TTC549 (cell line): ENCODE data around the gene KHSRP.

ENCODE experiments used
- FAIRE-seq: peaks from 2 replicates; lab custom pipeline; 2012; peaks lifted over from hg19 to GRCh38; lab: Jason Lieb, UNC

Gene KHSRP

GRCh38 chr19:6392221-6393073, 32.2 kb downstream of the KHSRP start:
- no peak for FAIRE-seq

GRCh38 chr19:6387372-6387771, 37.2 kb downstream of the KHSRP start:
- FAIRE-seq = no peak

- FAIRE-seq = no peak
Measured at GRCh38 chr19:6384381-6384780, 40.2 kb downstream of the KHSRP start.

- no peak for FAIRE-seq
Measured at GRCh38 chr19:6383188-6383587, 41.4 kb downstream of the KHSRP start.

GRCh38 chr19:6381030-6381750, 43.4 kb downstream of the KHSRP start:
- FAIRE-seq = no peak

GRCh38 chr19:6379744-6380143, 44.9 kb downstream of the KHSRP start:
- FAIRE-seq = no peak

- no peak for FAIRE-seq
Measured at GRCh38 chr19:6378486-6378885, 46.1 kb downstream of the KHSRP start.

- no peak for FAIRE-seq
Measured at GRCh38 chr19:6378041-6378440, 46.6 kb downstream of the KHSRP start.

- FAIRE-seq = no peak
Measured at GRCh38 chr19:6376512-6377190, 48.0 kb downstream of the KHSRP start.

GRCh38 chr19:6375411-6376010, 49.1 kb downstream of the KHSRP start, which contains the start of gene PSPN:
Gene PSPN, minus strand, starts transcription at chr19:6375933. Its CDS starts 84 bp downstream, at chr19:6375849.
- no peak for FAIRE-seq

GRCh38 chr19:6374711-6375410, 49.8 kb downstream of the KHSRP start:
- no peak for FAIRE-seq

- no peak for FAIRE-seq
Measured at GRCh38 chr19:6374161-6374709, 50.4 kb downstream of the KHSRP start.

- FAIRE-seq = no peak
Measured at GRCh38 chr19:6373813-6374108, 50.9 kb downstream of the KHSRP start.

GRCh38 chr19:6373096-6373812, 51.4 kb downstream of the KHSRP start:
- peak; percentile 66 for FAIRE-seq

- peak; percentile 97 for FAIRE-seq
Measured at GRCh38 chr19:6372594-6373095, 52.0 kb downstream of the KHSRP start, which contains the start of gene ALKBH7. Gene ALKBH7, plus strand, starts transcription at chr19:6372794. Its CDS starts 27 bp downstream, at chr19:6372821.

- no peak for FAIRE-seq
Measured at GRCh38 chr19:6364353-6364752, 60.3 kb downstream of the KHSRP start.
